ENCODE measurements around the gene RBM10.

The RBM10 gene

GRCh38 chrX:47151435-47151834 is 6.4 kb downstream of the RBM10 start:
- DNase-seq, result no peak

GRCh38 chrX:47156611-47157520 is 11.8 kb downstream of the RBM10 start:
- DNase-seq, result no peak

- no peak for DNase-seq
Measured at GRCh38 chrX:47158131-47158530, 13.1 kb downstream of the RBM10 start.

- DNase-seq, result no peak
Measured at GRCh38 chrX:47158781-47159180, 13.8 kb downstream of the RBM10 start.

GRCh38 chrX:47160781-47161180 is 15.8 kb downstream of the RBM10 start:
- no peak for DNase-seq

- no peak for DNase-seq
Measured at GRCh38 chrX:47162927-47163583, 18.0 kb downstream of the RBM10 start.

- no peak for DNase-seq
Measured at GRCh38 chrX:47164420-47164819, 19.4 kb downstream of the RBM10 start.

- DNase-seq, result no peak
Measured at GRCh38 chrX:47166126-47166525, 21.1 kb downstream of the RBM10 start.

- DNase-seq, result no peak
Measured at GRCh38 chrX:47168495-47169073, 23.6 kb downstream of the RBM10 start.

GRCh38 chrX:47169273-47169672 is 24.3 kb downstream of the RBM10 start:
- DNase-seq, result no peak

GRCh38 chrX:47169726-47170515 is 24.9 kb downstream of the RBM10 start:
- no peak for DNase-seq

- no peak for DNase-seq
Measured at GRCh38 chrX:47170861-47171692, 26.1 kb downstream of the RBM10 start.

GRCh38 chrX:47171996-47172395 is 27.0 kb downstream of the RBM10 start:
- DNase-seq, result no peak

- DNase-seq, result no peak
Measured at GRCh38 chrX:47172549-47172948, 27.5 kb downstream of the RBM10 start.

- no peak for DNase-seq
Measured at GRCh38 chrX:47172971-47173792, 28.2 kb downstream of the RBM10 start.

GRCh38 chrX:47174376-47174775 is 29.4 kb downstream of the RBM10 start:
- DNase-seq, result no peak

GRCh38 chrX:47174846-47175587 is 30.0 kb downstream of the RBM10 start:
- DNase-seq, result no peak

- no peak for DNase-seq
Measured at GRCh38 chrX:47175588-47175980, 30.6 kb downstream of the RBM10 start.

- DNase-seq, result no peak
Measured at GRCh38 chrX:47176101-47176740, 31.2 kb downstream of the RBM10 start.

- DNase-seq, result no peak
Measured at GRCh38 chrX:47177079-47177478, 32.1 kb downstream of the RBM10 start.

All from stimulated activated CD4-positive, alpha-beta T cell treated with anti-CD3 and anti-CD28 coated beads, Interleukin-4, amount 100 ng/mL, for 24 hours (primary cell).